DOHH2 (cell line): ENCODE data around the gene IL10RB.

Experiments
- H3F3A ChIP-seq: fragments of 200-600 bp; sonication (generic), shearing (Covaris generic); 2 replicates; pipeline ENCODE4 v1.6.0; 2016; ENCODE audit warnings: antibody characterized with exemption, mild to moderate bottlenecking; ENCODE audit not compliant: control insufficient read depth, insufficient read depth
- H3K27ac ChIP-seq: fragments of 200-600 bp; sonication (generic); 2 replicates; pipeline ENCODE4 v1.5.1; 2014; ENCODE audit warnings: low read depth, mild to moderate bottlenecking, low read length, moderate library complexity
- H3K27me3 ChIP-seq: fragments of 200-600 bp; sonication (generic); 2 replicates; pipeline ENCODE4 v1.6.1; 2014; ENCODE audit warnings: mild to moderate bottlenecking, low read length, mixed read lengths; ENCODE audit not compliant: control insufficient read depth
- H3K36me3 ChIP-seq: fragments of 200-600 bp; sonication (generic); 2 replicates; pipeline ENCODE4 v1.6.1; 2014; ENCODE audit warnings: mild to moderate bottlenecking, low read length, moderate library complexity, mixed read lengths; ENCODE audit not compliant: control insufficient read depth
- H3K4me1 ChIP-seq: fragments of 200-600 bp; sonication (generic); 2 replicates; pipeline ENCODE4 v1.6.1; 2014; ENCODE audit warnings: mild to moderate bottlenecking, low read length, mixed read lengths; ENCODE audit not compliant: control insufficient read depth
- H3K4me2 ChIP-seq: fragments of 200-600 bp; sonication (generic); 2 replicates; pipeline ENCODE4 v1.6.0; 2014; ENCODE audit warnings: mild to moderate bottlenecking, low read length, moderate library complexity
- H3K4me3 ChIP-seq: fragments of 200-600 bp; sonication (generic); 2 replicates; pipeline ENCODE4 v1.5.1; 2014; ENCODE audit warnings: mild to moderate bottlenecking, low read length, mixed read lengths
- H3K79me2 ChIP-seq: fragments of 200-600 bp; sonication (generic); 2 replicates; pipeline ENCODE4 v1.6.1; 2014; ENCODE audit warnings: mild to moderate bottlenecking, low read length, mixed read lengths; ENCODE audit not compliant: control insufficient read depth
- H3K9me2 ChIP-seq: fragments of 200-600 bp; sonication (generic); replicated peaks from 2 replicates; pipeline ENCODE4 v1.6.1; 2014; ENCODE audit warnings: mild to moderate bottlenecking, low read length, mixed read lengths; ENCODE audit not compliant: control insufficient read depth
- H3K9me3 ChIP-seq: fragments of 200-600 bp; sonication (generic); 2 replicates; pipeline ENCODE4 v1.6.1; 2014; ENCODE audit warnings: antibody characterized with exemption, low read length, mixed read lengths; ENCODE audit not compliant: control insufficient read depth, insufficient read depth
- H4K20me1 ChIP-seq: fragments of 200-600 bp; sonication (generic); 2 replicates; pipeline ENCODE4 v1.6.0; 2014; ENCODE audit warnings: low read depth, mild to moderate bottlenecking, antibody characterized with exemption, low read length, moderate library complexity; ENCODE audit not compliant: control insufficient read depth, insufficient read depth
- CTCF ChIP-seq: fragments of 200-600 bp; sonication (generic); IDR thresholded peaks from one replicate; pipeline ENCODE4 v1.5.1; 2014; ENCODE audit warnings: antibody characterized with exemption, mild to moderate bottlenecking, low read depth, low read length; ENCODE audit not compliant: poor library complexity, severe bottlenecking
- EZH2phosphoT487 ChIP-seq: fragments of 200-600 bp; sonication (generic); IDR thresholded peaks from 2 replicates; pipeline ENCODE4 v1.6.1; 2017; ENCODE audit warnings: borderline replicate concordance, mild to moderate bottlenecking, antibody characterized with exemption, low read length, moderate library complexity, mixed read lengths

Gene IL10RB

GRCh38 chr21:33313183-33313582 lies 47.0 kb downstream of the IL10RB start:
- Histone ChIP-seq H4K20me1 (no peaks in the 10 kb centered on the region), H3F3A (peaks cover 28% of the 10 kb centered on the region), H3K36me3 (peaks cover 39% of the 10 kb centered on the region), H3K9me2 (no peaks in the 10 kb centered on the region), H3K27me3 (no peaks in the 10 kb centered on the region), H3K79me2 (no peaks in the 10 kb centered on the region), H3K27ac (peak overlapping the region; percentile 99), H3K4me3 (no peak overlapping the region; the same call in 1 of the 2 replicates), H3K9me3 (peaks cover 15% of the 10 kb centered on the region), H3K4me1 (peaks cover 89% of the 10 kb centered on the region), H3K4me2 (peak overlapping the region; percentile 48)
- no peak for TF ChIP-seq EZH2phosphoT487
- no peak for TF ChIP-seq CTCF

- H3K4me2 ChIP-seq = peak overlapping the region; percentile 48; the same call in 1 of the 2 replicates
- peak overlapping the region; percentile 99 for H3K27ac ChIP-seq
- no peak overlapping the region for H3K4me3 ChIP-seq
- H3K9me2 ChIP-seq = no peaks in the 10 kb centered on the region
- H3K4me1 ChIP-seq = peaks cover 84% of the 10 kb centered on the region
- H4K20me1 ChIP-seq = no peaks in the 10 kb centered on the region
- TF ChIP-seq EZH2phosphoT487 (no peak), CTCF (no peak)
- peaks cover 15% of the 10 kb centered on the region for H3K9me3 ChIP-seq
- no peaks in the 10 kb centered on the region for H3K79me2 ChIP-seq
- H3F3A ChIP-seq = peaks cover 24% of the 10 kb centered on the region
- peaks cover 34% of the 10 kb centered on the region for H3K36me3 ChIP-seq
- no peaks in the 10 kb centered on the region for H3K27me3 ChIP-seq
These were observed 47.4 kb downstream of the IL10RB start for GRCh38 chr21:33313611-33314010.

GRCh38 chr21:33314111-33314510 lies 47.9 kb downstream of the IL10RB start:
- H3K4me1 ChIP-seq = peaks cover 79% of the 10 kb centered on the region
- no peaks in the 10 kb centered on the region for H4K20me1 ChIP-seq
- TF ChIP-seq CTCF = no peak
- no peak for TF ChIP-seq EZH2phosphoT487
- H3K4me3 ChIP-seq = no peak overlapping the region
- no peaks in the 10 kb centered on the region for H3K27me3 ChIP-seq
- H3F3A ChIP-seq = peaks cover 21% of the 10 kb centered on the region
- H3K9me3 ChIP-seq = peaks cover 15% of the 10 kb centered on the region
- peak overlapping the region; percentile 99; the same call in 1 of the 2 replicates for H3K27ac ChIP-seq
- no peak overlapping the region for H3K4me2 ChIP-seq
- H3K79me2 ChIP-seq = no peaks in the 10 kb centered on the region
- H3K36me3 ChIP-seq = peaks cover 34% of the 10 kb centered on the region
- H3K9me2 ChIP-seq = no peaks in the 10 kb centered on the region
